SK-N-SH treated with all-trans-retinoic acid at 6 μM for 48 hours (cell line): ENCODE data around the gene SCAPER.

Experiments used
- ISL1 ChIP-seq: fragments of 250-450 bp; sonication (Bioruptor Pico); IDR thresholded peaks from 2 replicates; pipeline ENCODE4 v2.1.2; 2022; ENCODE audit warnings: mild to moderate bottlenecking, moderate library complexity
- PATZ1 ChIP-seq: fragments of 250-450 bp; sonication (Bioruptor Pico); IDR thresholded peaks from 2 replicates; pipeline ENCODE4 v1.8.0; 2020; ENCODE audit warnings: mild to moderate bottlenecking, moderate library complexity, borderline replicate concordance
- POU6F1 ChIP-seq: fragments of 250-450 bp; sonication (Bioruptor Pico); IDR thresholded peaks from 2 replicates; pipeline ENCODE4 v1.8.0; 2021; ENCODE audit warnings: low read depth, mild to moderate bottlenecking, moderate library complexity, borderline replicate concordance
- PPARA ChIP-seq: fragments of 250-450 bp; sonication (Bioruptor Pico); IDR thresholded peaks from 2 replicates; pipeline ENCODE4 v1.5.0; 2020; ENCODE audit warnings: mild to moderate bottlenecking, borderline replicate concordance
- TOX ChIP-seq: fragments of 250-450 bp; sonication (Bioruptor Pico); IDR thresholded peaks from 2 replicates; pipeline ENCODE4 v1.8.0; 2021; ENCODE audit warnings: mild to moderate bottlenecking, moderate library complexity, borderline replicate concordance
- ZC3H10 ChIP-seq: fragments of 250-450 bp; sonication (Bioruptor Pico); IDR thresholded peaks from 2 replicates; pipeline ENCODE4 v1.5.1; 2021; ENCODE audit warnings: mild to moderate bottlenecking, moderate library complexity
- ZFP3 ChIP-seq: fragments of 250-450 bp; sonication (Bioruptor Pico); IDR thresholded peaks from 2 replicates; pipeline ENCODE4 v1.5.0; 2020; ENCODE audit warnings: mild to moderate bottlenecking, moderate library complexity
- ZFP30 ChIP-seq: fragments of 450-650 bp; formaldehyde crosslinking; IDR thresholded peaks from 2 replicates; pipeline ENCODE4 v1.5.0; 2022; ENCODE audit warnings: mild to moderate bottlenecking, moderate library complexity
- ZNF70 ChIP-seq: fragments of 450-650 bp; formaldehyde crosslinking; IDR thresholded peaks from 2 replicates; pipeline ENCODE4 v1.5.0; 2020; ENCODE audit warnings: mild to moderate bottlenecking, moderate library complexity

- TF ChIP-seq ZFP3 (CRISPR knock-in tag) (no peak), ZC3H10 (CRISPR knock-in tag) (no peak), POU6F1 (CRISPR knock-in tag) (no peak), ZFP30 (CRISPR knock-in tag) (no peak), ISL1 (no peak), PATZ1 (CRISPR knock-in tag) (no peak), ZNF70 (CRISPR knock-in tag) (no peak), TOX (CRISPR knock-in tag) (no peak), PPARA (no peak)
Measured at GRCh38 chr15:76753131-76753530, 152.0 kb downstream of the SCAPER start.
